Astrocyte (in vitro differentiated cells and primary cell): ENCODE measurements around the gene BRF1. TPM values are rescaled to one million over a fixed set of nuclear protein-coding genes. Genes with fewer than 3 reads are reported as not detected.

Source experiments
- DNase-seq: peaks from one replicate; pipeline ENCODE4 v3.0.0-alpha.2; 2010; ENCODE audit warnings: low read depth
- FAIRE-seq: peaks from 2 replicates; lab custom pipeline; 2011; peaks lifted over from hg19 to GRCh38; lab: Jason Lieb, UNC
- H2AFZ ChIP-seq: 2 replicates; pipeline ENCODE4 v1.6.0; 2012; ENCODE audit warnings: low read depth, low read length, inconsistent platforms
- H3K27ac ChIP-seq: 2 replicates; pipeline ENCODE4 v1.5.1; 2011; ENCODE audit warnings: low read depth, low read length, inconsistent platforms
- H3K27me3 ChIP-seq: 2 replicates; pipeline ENCODE4 v1.6.0; 2011; ENCODE audit warnings: low read length, inconsistent platforms; ENCODE audit not compliant: insufficient read depth
- H3K36me3 ChIP-seq: 2 replicates; pipeline ENCODE4 v1.5.1; 2011; ENCODE audit warnings: low read length, inconsistent platforms; ENCODE audit not compliant: insufficient read depth
- H3K4me1 ChIP-seq: 2 replicates; pipeline ENCODE4 v1.5.1; 2011; ENCODE audit warnings: low read length, inconsistent platforms; ENCODE audit not compliant: insufficient read depth
- H3K4me2 ChIP-seq: 2 replicates; pipeline ENCODE4 v1.6.0; 2012; ENCODE audit warnings: low read length, inconsistent platforms
- H3K4me3 ChIP-seq: 2 replicates; pipeline ENCODE4 v1.5.1; 2011; ENCODE audit warnings: low read depth, mild to moderate bottlenecking, low read length, inconsistent platforms; ENCODE audit not compliant: insufficient read depth
- H3K79me2 ChIP-seq: 2 replicates; pipeline ENCODE4 v1.6.0; 2012; ENCODE audit warnings: mild to moderate bottlenecking, low read length, inconsistent platforms; ENCODE audit not compliant: insufficient read depth
- H3K9ac ChIP-seq: 2 replicates; pipeline ENCODE4 v1.6.0; 2012; ENCODE audit warnings: mild to moderate bottlenecking, low read length, inconsistent platforms
- H3K9me3 ChIP-seq: 2 replicates; pipeline ENCODE4 v1.5.1; 2012; ENCODE audit warnings: low read depth, mild to moderate bottlenecking, low read length, inconsistent platforms; ENCODE audit not compliant: insufficient read depth
- H4K20me1 ChIP-seq: 2 replicates; pipeline ENCODE4 v1.6.0; 2012; ENCODE audit warnings: low read length, inconsistent platforms; ENCODE audit not compliant: insufficient read depth
- H3K27ac Mint-ChIP-seq: one replicate; pipeline ENCODE4 v1.8.0; 2021; ENCODE audit warnings: mild to moderate bottlenecking, mixed read lengths; ENCODE audit not compliant: unreplicated experiment
- H3K27me3 Mint-ChIP-seq: one replicate; pipeline ENCODE4 v1.8.0; 2021; ENCODE audit warnings: low read depth, mixed read lengths; ENCODE audit not compliant: unreplicated experiment
- H3K36me3 Mint-ChIP-seq: one replicate; pipeline ENCODE4 v1.8.0; 2021; ENCODE audit warnings: low read depth, mixed read lengths; ENCODE audit not compliant: unreplicated experiment
- H3K4me1 Mint-ChIP-seq: one replicate; pipeline ENCODE4 v1.8.0; 2021; ENCODE audit warnings: low read depth, mixed read lengths; ENCODE audit not compliant: unreplicated experiment
- H3K4me3 Mint-ChIP-seq: one replicate; pipeline ENCODE4 v1.8.0; 2021; ENCODE audit warnings: mild to moderate bottlenecking, moderate library complexity, mixed read lengths; ENCODE audit not compliant: unreplicated experiment
- H3K9me3 Mint-ChIP-seq: one replicate; pipeline ENCODE4 v1.8.0; 2021; ENCODE audit warnings: mild to moderate bottlenecking, mixed read lengths; ENCODE audit not compliant: unreplicated experiment
- EZH2 ChIP-seq: IDR thresholded peaks from 2 replicates; pipeline ENCODE4 v1.6.1; 2012; ENCODE audit warnings: mild to moderate bottlenecking, low read length, inconsistent platforms; ENCODE audit not compliant: insufficient read depth
- total RNA-seq: library from RNA; stranded (reverse); gene quantifications from 2 replicates; pipeline ENCODE4 v1.2.1, GENCODE V29; 2021
- TF ChIP-seq, protein P1 (sequence below): IDR thresholded peaks from 2 replicates; pipeline ENCODE4 v1.5.1; 2011; ENCODE audit warnings: low read depth, mild to moderate bottlenecking, inconsistent platforms, low read length, moderate library complexity; ENCODE audit not compliant: insufficient read depth

Gene BRF1
- total RNA-seq, 1 donor from 2014 or later: 20.5 TPM

DNA sequence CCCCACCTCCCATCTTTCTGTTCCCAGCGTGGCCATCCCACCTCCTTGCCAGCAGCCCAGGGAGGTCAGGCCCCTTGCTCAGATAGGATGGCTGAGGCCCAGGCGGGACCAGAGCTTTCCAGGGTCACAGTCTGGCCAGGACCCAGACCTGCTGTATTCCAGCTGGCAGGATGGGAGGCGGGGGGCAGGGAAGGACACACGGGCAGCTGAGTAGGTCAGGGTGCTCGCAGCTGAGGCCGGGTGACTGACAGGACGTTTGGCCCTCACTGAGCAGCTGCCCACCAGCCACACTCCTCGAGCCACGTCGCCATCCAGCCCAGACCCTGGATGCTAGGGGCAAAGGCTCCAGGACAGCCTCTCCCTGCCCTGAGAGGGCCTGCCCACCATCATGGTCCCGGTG is 123.7 kb downstream of the BRF1 start:
- no peak overlapping the region for H3K4me3 ChIP-seq
- H3K4me2 ChIP-seq: no peak overlapping the region
- no peak overlapping the region for H2AFZ ChIP-seq
- Mint-ChIP-seq H3K36me3 (no peaks in the 10 kb centered on the region), H3K9me3 (peaks cover 3% of the 10 kb centered on the region), H3K4me3 (no peak overlapping the region), H3K4me1 (no peaks in the 10 kb centered on the region), H3K27ac (no peak overlapping the region), H3K27me3 (peaks cover 22% of the 10 kb centered on the region)
- FAIRE-seq (no peak), DNase-seq (no peak)
- H4K20me1 ChIP-seq: peaks cover 12% of the 10 kb centered on the region
- no peak overlapping the region for H3K27ac ChIP-seq
- no peaks in the 10 kb centered on the region for H3K79me2 ChIP-seq
- H3K36me3 ChIP-seq: no peaks in the 10 kb centered on the region
- TF ChIP-seq, protein P1, sequence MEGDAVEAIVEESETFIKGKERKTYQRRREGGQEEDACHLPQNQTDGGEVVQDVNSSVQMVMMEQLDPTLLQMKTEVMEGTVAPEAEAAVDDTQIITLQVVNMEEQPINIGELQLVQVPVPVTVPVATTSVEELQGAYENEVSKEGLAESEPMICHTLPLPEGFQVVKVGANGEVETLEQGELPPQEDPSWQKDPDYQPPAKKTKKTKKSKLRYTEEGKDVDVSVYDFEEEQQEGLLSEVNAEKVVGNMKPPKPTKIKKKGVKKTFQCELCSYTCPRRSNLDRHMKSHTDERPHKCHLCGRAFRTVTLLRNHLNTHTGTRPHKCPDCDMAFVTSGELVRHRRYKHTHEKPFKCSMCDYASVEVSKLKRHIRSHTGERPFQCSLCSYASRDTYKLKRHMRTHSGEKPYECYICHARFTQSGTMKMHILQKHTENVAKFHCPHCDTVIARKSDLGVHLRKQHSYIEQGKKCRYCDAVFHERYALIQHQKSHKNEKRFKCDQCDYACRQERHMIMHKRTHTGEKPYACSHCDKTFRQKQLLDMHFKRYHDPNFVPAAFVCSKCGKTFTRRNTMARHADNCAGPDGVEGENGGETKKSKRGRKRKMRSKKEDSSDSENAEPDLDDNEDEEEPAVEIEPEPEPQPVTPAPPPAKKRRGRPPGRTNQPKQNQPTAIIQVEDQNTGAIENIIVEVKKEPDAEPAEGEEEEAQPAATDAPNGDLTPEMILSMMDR: no peak
- TF ChIP-seq EZH2: no peak
- peaks cover 4% of the 10 kb centered on the region for H3K4me1 ChIP-seq
- H3K9ac ChIP-seq: no peak overlapping the region
- H3K27me3 ChIP-seq: peaks cover 4% of the 10 kb centered on the region
- H3K9me3 ChIP-seq: no peaks in the 10 kb centered on the region

DNA sequence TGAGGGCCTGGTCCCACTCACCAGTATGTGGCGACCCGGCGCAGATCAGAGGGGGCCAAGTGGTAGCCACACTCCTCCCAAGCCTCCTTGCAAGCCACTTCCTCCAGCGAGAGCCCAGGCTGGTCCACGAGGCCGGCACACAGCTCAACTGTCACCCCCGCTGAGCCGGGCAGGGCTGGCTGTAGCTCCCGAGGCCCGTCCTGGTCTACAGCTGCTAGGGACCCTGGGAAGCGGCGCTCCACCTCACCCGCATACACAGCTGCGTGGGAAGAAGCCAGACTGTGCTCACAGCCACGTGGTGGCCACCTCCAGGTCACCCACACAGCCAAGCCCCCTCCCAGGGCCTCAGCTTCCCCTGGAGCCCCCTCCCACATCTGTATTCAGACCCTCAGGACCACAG is 124.3 kb downstream of the BRF1 start:
- Mint-ChIP-seq H3K4me3 (no peak overlapping the region), H3K27me3 (peaks cover 24% of the 10 kb centered on the region), H3K27ac (no peak overlapping the region), H3K36me3 (no peaks in the 10 kb centered on the region), H3K9me3 (peaks cover 3% of the 10 kb centered on the region), H3K4me1 (no peaks in the 10 kb centered on the region)
- Histone ChIP-seq H3K9me3 (no peaks in the 10 kb centered on the region), H3K4me1 (peaks cover 4% of the 10 kb centered on the region), H2AFZ (no peak overlapping the region), H3K27me3 (peaks cover 2% of the 10 kb centered on the region), H3K9ac (no peak overlapping the region), H3K4me2 (no peak overlapping the region), H3K36me3 (no peaks in the 10 kb centered on the region), H3K79me2 (no peaks in the 10 kb centered on the region), H3K4me3 (no peak overlapping the region), H4K20me1 (peaks cover 12% of the 10 kb centered on the region), H3K27ac (no peak overlapping the region)
- FAIRE-seq (no peak), DNase-seq (no peak)
- TF ChIP-seq, protein P1: no peak
- no peak for TF ChIP-seq EZH2
